ENCODE measurements around the gene LYPD6.
A peak's percentile ranks its signal among the peaks of the same experiment; 100 is the strongest.

Gene LYPD6

DNA sequence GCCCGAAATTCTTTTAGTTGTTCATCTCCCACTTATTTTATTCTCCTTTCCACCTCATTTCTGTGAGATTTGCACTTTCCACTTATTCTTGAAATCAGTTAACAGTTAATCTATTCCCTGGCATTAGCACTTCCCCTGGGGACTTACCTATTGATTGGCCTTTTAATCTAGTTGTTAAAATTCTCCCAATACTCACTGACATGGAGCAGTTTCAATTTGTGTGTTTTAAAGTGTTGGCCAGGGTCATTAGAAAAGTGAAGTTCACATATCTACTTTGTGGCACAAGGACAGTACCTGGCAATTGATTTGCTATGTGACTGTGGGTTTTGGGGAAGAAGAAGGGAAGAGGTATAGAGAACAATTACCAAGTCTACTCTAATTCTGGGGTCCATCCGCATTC lies 83.1 kb downstream of the LYPD6 start:
- DNase-seq, result no peak
- Mint-ChIP-seq H3K4me3 (no peak overlapping the region), H3K27me3 (ENCODE audit: low read depth, poor library complexity) (no peaks in the 10 kb centered on the region), H3K27ac (no peak overlapping the region), H3K9me3 (peaks cover 4% of the 10 kb centered on the region), H3K36me3 (ENCODE audit: low read depth) (peaks cover 8% of the 10 kb centered on the region), H3K4me1 (no peaks in the 10 kb centered on the region)
- TF ChIP-seq, protein P1, sequence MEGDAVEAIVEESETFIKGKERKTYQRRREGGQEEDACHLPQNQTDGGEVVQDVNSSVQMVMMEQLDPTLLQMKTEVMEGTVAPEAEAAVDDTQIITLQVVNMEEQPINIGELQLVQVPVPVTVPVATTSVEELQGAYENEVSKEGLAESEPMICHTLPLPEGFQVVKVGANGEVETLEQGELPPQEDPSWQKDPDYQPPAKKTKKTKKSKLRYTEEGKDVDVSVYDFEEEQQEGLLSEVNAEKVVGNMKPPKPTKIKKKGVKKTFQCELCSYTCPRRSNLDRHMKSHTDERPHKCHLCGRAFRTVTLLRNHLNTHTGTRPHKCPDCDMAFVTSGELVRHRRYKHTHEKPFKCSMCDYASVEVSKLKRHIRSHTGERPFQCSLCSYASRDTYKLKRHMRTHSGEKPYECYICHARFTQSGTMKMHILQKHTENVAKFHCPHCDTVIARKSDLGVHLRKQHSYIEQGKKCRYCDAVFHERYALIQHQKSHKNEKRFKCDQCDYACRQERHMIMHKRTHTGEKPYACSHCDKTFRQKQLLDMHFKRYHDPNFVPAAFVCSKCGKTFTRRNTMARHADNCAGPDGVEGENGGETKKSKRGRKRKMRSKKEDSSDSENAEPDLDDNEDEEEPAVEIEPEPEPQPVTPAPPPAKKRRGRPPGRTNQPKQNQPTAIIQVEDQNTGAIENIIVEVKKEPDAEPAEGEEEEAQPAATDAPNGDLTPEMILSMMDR (IDR thresholded peaks at IDR 0.05), result no peak

DNA sequence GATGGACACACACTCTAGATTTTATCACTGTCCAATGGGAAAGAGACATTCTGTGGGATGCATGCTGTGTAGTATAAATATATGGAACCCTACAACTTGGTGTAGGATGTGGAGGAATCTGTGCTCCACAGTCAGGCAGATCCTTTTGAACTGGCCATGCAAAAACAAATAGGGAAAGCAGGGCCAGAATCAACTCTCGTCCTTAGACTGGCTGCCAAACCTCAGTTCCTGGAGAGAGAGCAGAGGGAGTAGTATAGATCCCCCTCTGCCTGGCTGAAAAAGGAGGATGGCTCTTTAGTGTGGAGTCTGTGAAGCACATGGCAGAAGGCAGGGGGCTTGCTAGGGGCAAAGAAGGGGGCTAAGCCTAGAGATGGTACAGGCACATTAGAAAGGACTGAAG lies 84.7 kb downstream of the LYPD6 start:
- Mint-ChIP-seq H3K36me3 (ENCODE audit: low read depth) (no peaks in the 10 kb centered on the region), H3K27ac (peak overlapping the region; percentile 78), H3K4me3 (no peak overlapping the region), H3K27me3 (ENCODE audit: low read depth, poor library complexity) (no peaks in the 10 kb centered on the region), H3K4me1 (peaks cover 7% of the 10 kb centered on the region), H3K9me3 (no peaks in the 10 kb centered on the region)
- DNase-seq, result no peak
- TF ChIP-seq, protein P1 (IDR thresholded peaks at IDR 0.05), result no peak

DNA sequence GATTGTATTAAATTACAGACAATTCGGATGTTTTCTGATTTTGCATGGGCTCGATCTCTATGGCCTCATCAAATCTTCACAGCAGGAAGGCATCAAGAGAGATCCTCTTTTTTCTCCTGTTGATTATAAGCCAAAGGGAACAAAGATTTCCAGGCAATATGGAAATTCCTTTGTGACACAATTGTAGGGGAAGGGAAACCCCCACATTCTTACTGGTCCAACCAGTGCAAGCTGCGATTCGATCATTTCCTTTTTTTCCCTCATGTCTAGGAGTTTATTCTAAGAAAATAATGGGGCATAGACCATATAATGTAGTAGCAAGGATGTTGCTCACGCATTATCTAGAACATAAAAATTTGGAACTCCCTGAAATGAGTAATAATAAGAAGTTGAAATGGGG lies 87.7 kb downstream of the LYPD6 start:
- DNase-seq, result no peak
- Mint-ChIP-seq H3K4me3 (no peak overlapping the region), H3K36me3 (ENCODE audit: low read depth) (no peaks in the 10 kb centered on the region), H3K9me3 (no peaks in the 10 kb centered on the region), H3K27ac (no peak overlapping the region), H3K4me1 (peaks cover 10% of the 10 kb centered on the region), H3K27me3 (ENCODE audit: low read depth, poor library complexity) (no peaks in the 10 kb centered on the region)
- TF ChIP-seq, protein P1 (IDR thresholded peaks at IDR 0.05), result no peak

DNA sequence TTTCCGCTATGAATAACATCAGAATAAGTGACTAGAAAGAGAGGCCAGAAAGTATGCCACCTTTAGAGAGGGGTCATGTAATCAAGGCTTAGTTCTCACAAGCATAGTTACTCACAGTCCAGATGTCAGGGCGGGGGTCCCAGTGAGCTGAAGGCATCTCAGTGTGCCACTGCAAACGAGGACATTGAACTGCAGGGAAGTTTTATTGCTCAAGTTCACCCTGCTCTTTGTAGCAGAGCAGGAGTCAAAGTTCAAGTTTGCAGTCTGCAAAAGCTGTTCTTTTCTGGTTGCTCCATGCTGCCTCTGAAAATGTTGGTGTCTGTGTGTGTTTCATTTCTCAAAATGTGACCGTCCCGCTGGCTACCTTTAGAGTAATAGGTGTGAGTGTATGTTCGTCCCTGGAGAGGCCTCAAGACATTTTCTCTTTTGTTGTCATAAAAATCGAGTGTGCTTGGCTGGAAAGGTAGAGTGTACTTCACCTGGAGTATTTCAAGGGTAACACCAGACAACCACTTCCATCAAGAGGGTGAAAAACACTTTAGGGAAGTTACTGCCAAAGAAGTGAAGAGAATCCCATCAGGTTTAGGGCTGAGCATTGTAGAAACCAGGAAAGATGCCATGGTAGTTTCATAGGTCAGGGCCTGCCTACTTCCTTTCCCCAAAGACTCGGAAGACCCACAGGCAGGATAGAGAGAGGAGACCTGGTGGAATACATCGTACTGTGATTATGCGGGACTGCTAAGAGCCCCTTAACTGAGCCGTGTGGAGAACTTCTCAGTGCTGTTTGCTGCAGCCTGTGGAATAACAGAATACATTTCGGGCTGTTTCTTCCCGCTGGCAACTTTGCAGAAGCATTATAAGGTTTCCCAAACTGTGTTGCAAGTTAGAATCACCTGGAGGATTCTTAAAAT lies 89.9 kb downstream of the LYPD6 start:
- Mint-ChIP-seq H3K4me3 (no peak overlapping the region), H3K36me3 (ENCODE audit: low read depth) (no peaks in the 10 kb centered on the region), H3K9me3 (no peaks in the 10 kb centered on the region), H3K27me3 (ENCODE audit: low read depth, poor library complexity) (no peaks in the 10 kb centered on the region), H3K27ac (no peak overlapping the region), H3K4me1 (peaks cover 10% of the 10 kb centered on the region)
- TF ChIP-seq, protein P1 (IDR thresholded peaks at IDR 0.05), result no peak
- peak; percentile 16 for DNase-seq

DNA sequence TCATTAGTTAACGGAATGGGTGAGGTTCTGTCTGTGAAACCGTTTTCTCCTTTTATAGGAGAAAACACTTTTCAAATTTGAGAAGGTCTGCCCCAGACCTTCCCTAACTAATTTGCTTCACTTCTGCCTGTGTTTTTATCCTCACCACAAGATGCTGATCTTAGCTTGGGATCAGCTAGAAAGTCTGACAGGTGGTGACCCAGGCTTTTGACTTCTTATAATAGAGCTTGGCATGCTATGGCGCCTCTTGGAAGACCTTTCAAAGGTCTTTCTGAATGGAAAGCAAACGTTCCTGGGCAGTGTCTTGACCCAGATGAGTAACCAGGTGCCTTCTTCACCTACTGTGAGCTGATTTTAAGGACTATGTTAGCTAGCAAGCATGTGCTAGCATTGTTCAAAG lies 91.4 kb downstream of the LYPD6 start:
- TF ChIP-seq, protein P1 (IDR thresholded peaks at IDR 0.05), result no peak
- Mint-ChIP-seq H3K36me3 (ENCODE audit: low read depth) (no peaks in the 10 kb centered on the region), H3K27ac (no peak overlapping the region), H3K9me3 (no peaks in the 10 kb centered on the region), H3K4me3 (no peak overlapping the region), H3K4me1 (peaks cover 15% of the 10 kb centered on the region), H3K27me3 (ENCODE audit: low read depth, poor library complexity) (no peaks in the 10 kb centered on the region)
- DNase-seq, result no peak
